ENCODE results near the gene TBL1X.

TBL1X gene

GRCh38 chrX:9538544-9539045, 73.7 kb downstream of the TBL1X start:
- no peak for DNase-seq

DNA sequence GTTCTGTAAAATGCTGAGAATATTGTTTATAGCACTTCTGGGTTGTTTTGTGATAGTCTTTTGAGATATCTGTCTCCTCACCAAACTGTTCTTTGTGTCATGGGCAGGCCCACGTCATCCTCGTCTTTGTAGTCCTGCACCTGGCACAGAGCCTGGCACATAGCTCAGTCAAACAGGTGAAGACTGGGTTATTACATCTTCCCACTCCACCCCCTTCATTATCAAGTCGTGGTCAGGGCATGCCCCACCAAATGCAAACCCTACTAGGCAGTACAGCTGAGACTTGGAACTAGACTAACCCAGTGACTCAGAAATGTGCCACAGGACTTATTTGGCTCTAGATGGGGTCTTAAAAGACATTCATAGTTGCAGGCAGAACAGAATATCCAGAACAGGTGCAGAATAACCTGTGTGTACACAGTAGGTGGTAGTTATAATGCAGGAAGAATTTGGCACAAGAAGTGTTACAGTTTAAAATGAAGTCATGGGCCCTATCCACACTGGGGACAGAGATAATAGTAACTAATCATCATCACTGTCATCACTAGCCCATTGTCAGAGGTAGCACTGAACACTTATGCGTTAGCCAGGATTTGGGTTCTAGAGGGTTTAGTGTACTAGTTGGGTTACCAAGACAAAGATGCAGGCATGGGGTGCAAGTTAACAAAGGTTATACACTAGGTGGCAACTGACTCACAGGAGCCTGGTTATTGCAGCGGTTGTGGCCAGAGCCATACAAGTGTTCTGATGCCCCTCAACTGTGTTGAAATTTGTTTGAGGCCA, 74.9 kb downstream of the TBL1X start:
- no peak for DNase-seq

DNA sequence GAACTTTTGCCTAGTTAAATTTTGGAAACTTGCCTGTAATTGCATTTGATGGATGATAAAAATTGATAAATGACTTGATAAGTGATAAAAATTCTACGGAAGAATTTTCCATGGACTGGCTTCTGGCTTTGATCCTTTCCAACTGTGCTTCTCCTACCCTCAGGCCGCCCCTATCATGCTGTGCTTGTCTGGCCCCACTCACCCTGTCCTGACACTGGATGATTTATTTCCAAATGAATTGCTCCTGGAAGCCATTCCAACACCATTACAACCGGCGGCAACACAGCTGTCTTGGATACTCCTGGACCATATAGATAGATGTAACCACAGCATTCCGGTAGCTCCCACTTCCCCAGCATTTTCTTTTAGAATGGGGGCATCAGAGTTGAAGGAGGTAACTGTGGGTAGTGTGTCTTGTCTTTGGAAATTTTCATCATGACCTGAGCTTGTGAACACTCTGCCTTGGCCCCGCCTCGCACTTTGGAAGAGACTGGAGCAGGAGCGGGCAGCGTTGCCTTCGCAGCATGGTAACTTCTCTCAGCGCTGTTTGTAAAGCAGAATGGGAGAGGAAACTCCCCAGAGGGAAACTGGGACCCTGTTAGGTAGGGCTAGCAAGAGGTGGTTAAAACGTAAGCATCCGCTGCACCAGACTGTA, 77.4 kb downstream of the TBL1X start:
- DNase-seq, result no peak

DNA sequence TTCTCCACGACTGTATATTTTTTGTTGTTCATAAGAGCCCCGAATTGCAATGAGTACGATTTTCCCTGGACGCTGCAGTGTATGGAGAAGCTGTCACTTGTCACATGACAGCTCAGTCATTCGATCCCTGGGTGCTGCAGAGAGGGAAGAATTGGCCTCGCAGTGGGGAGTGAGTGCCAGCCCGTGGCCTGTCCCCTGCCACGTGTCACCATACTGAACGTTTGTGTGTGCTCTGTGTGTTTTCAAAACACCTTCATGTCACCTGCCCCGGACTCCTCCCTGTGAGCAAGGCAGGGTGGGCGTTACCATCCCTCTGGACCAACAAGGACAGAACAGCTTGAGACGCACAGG, 77.9 kb downstream of the TBL1X start:
- DNase-seq, result no peak

- DNase-seq, result peak; percentile 1 to 14
Observed at GRCh38 chrX:9555354-9555753, 90.5 kb downstream of the TBL1X start.

DNA sequence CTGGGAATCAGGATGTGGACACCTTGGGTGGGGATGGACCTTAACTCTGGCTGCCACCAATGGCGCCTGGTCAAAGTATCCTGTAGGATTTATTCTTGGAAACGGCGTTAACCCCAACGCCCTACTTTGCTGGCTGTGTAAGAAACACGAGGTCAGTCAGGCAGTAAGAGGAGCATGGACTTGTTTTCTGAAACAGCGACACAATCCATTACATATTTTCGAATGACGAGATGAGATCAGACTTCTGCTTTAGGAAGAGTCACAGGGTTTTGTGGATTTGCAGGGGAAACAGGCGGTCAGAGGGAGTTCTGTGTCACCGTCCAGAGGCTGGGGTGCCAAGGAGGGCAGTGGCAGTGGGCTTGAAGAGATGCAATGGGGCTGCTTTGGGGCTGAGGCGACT, 92.2 kb downstream of the TBL1X start:
- DNase-seq, result peak in 1 of 2 donors; percentile 26

DNA sequence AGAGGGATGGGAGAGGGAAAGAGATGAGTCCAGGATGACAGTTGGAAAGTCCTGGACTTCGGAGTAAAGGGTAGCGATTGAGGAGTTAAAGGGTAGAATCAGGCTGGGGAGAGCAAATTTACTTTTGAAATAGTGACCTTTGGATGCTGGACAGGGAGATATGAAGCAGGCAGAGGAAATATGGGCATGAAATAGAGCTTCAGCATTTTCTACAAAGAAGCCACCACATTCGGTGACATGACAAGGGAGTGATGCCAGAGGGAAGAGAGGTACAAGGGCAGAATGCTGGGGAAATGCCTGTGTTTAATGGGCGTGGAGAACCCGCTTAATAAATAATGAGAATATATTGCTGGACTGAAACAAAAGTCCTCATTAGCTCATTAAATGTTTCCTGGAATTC, 92.7 kb downstream of the TBL1X start:
- DNase-seq, result no peak

DNA sequence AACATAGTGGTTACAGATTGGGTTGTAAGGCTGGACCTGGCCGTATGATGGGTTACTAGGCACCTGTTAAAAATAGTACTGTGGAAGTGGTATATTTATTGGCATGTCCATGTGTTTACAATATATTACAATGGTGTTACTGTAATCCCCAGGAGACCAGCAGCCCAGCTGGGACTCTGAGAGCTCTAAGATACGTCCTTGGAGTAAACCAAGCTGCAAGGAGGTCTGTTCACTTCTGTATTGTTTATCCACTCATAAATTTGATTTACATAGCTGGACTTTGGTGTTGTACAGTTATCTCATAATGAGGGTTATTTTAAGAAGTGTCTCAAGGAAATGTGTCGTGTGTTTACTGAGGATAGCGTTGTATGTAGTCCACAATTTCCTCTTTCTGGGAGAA, 93.8 kb downstream of the TBL1X start:
- no peak for DNase-seq

DNA sequence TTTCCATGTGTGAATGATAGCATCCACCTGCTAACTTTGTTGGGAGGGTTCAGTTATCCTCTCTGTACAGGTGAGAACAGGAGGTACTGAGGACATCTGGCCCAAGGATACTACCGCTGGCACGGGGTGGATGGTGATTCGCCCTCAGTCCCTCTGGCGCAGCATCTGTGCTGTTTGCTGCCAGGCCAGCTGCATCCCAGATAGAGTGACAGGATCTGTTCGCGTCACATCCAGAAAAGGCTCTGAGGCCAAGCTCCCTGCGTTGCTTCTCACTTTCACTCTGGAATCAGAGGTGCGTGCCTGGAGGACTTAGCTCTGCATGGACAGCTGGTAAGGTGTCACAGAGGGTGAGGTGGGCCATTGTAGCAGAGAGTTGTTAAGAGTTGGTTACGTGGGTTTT, 95.4 kb downstream of the TBL1X start:
- DNase-seq, result no peak

- DNase-seq, result no peak
Observed at GRCh38 chrX:9561199-9561598, 96.3 kb downstream of the TBL1X start.

DNA sequence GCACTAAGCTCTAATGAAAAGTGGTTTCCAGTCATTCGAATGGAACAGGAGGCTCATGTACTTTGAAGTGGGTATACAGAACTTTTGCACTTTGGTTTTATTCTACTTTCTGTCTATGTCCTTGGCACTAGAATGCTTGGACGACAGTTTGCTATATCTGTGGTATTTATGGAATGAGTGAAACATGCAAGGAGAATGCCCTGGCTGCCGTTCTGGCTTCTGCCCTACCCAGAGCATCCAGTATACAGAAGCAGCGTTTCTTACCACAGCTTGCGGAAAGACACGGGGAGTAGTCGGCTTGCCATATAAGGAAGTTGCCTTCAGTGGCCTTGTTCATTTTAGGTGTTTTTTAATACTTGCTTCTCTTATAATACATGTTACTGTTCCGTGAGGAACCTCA, 98.0 kb downstream of the TBL1X start:
- DNase-seq, result no peak

GRCh38 chrX:9566150-9566621, 101.3 kb downstream of the TBL1X start:
- DNase-seq, result peak in 1 of 2 donors; percentile 2

DNA sequence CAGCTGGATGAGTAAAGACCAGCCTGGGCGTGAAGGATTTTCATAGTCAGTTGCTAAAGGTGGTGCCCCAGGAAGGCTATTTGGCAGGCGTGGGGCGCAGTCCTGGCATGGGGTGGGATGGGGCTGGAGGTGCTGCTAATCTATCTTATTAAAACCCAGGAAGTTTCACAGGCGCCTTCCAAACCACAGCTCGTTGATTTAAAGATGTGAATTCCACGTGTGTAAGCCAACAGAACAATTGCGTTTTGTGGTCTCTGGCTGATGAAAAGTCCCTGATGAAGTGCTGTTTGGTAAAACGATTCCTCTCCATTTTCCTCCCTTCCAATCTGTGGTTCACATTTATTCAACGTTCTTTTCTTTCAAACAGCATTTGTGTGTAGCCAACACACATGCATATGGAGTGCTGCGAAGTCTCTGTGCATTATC, 105.0 kb downstream of the TBL1X start:
- no peak for DNase-seq

DNA sequence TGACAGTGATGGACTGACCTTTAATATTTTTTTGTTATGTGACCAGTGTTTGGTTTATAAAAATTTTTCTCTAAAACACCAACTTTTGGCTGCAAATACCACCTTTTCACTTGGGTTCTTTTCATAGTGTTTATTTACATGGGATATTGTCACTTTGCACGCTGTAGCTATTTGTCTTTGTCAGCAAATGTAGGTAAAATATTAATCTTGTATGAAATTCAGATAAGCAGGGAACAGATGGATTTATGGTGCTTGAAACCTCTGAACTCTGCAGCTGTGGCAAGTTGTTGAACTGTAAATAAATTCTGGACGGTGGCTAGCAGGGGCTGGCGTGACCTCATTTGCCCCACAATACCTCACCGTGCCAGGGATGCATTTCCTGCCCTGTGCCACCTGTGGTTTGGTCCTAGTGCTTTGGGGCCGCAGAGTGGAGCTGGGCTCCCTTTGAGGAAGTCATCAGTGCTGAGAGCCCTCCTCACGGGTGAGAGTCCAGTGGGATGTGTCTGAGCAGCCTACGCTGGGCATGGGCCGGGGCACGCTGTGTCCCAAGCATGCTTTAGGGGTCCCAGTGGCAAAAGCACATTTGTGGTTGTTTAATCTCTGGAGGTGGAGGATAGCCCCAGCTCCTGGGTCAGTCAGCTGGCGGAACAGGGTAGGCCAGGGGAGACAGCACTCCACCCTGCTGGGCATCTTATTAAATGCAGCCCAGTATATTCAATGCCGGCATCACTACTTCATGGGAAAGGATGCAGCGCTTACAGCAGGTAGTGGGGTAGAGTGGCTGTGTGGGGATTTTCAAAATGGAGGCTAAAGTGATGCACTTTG, 108.6 kb downstream of the TBL1X start:
- DNase-seq, result no peak

- DNase-seq, result no peak
Observed at GRCh38 chrX:9576059-9576458, 111.2 kb downstream of the TBL1X start.

DNA sequence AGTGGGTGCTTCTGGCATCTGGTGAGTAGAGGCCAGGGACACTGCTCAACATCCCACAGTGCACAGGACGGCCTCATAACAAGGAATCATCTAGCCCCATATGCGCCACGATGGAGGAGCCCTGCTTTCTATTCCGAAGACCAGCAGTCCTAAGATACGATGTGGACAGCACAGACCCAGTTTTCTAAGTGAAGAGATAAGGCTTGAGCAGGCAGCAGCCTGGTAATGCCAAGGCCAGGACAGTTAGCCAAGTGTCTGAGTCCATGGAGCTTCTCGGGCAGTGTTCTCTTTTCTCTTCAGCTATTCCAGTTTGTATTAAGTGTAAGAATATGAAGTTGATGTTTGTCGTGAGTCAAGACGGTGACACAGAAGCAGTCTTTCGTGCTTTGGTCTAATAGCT, 112.7 kb downstream of the TBL1X start:
- DNase-seq, result no peak

GRCh38 chrX:9578083-9578779, 113.4 kb downstream of the TBL1X start:
- DNase-seq, result no peak

DNA sequence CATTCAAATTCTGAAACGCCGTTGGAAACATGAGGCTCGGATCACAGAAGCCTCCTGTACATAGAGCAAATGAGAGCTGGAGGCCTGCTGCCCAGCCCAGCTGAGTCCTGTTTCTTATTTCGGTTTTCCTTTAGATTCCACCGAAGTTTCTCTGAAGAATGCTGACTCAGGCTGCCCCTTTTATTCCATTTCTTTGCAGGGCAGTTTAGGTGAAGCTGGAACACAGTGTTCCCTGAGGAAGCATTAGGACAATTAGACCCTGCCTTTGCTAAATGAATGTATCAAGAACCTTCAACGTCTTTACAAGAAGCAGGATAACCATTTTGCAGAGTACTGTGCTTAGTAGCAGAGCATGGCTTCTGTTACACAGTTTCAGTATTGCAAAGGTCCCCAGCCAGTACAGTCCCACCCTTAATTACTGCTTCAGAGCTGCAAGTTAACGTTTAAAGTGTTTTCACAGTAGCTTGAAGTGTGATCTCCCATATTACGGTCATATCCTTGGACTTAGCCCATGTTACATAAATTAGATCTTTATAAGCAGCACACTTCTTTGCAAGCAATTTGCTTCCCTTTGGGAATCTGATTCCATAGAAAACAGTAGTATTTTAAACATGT, 117.0 kb downstream of the TBL1X start:
- DNase-seq, result no peak

DNA sequence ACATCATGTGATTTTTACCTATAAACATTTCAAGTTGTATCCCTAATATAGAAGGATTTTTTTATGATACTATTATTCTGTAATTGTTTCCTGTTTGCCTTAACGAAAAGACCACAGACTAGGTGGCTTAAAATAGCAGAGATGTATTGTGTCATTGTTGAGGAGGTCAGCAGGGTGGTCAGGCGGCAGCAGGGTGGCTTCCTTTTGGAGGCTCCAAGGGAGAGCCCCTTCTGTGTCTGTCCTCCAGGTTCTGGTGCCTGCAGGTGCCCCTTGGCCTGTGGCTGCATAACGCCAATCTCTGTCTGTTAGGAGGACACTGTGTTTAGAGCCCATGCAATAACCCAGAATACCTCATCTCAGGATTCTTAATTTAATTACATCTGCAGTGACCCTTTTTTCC, 118.1 kb downstream of the TBL1X start:
- DNase-seq, result no peak

DNA sequence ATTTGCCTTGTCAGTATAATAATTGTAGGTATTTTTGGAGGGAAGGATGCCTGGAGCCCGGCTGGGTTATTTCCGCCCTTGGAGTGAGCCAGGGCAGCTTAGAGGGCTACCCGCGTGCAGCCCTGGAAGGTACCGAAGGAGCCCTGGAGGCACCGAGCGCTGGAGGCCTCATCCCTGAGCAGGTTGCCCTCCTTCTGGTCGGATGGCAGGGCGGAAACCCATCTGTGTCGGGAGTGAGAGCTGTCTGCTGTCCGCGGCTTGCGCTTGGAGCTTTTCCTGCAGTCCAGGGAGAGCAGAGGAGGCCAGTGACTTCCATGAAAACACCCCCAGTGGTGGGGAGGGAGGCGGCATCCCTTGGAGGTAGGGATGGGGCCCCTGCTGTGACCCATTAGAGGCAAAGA, 122.1 kb downstream of the TBL1X start:
- DNase-seq, result no peak

GRCh38 chrX:9587642-9588041, 122.8 kb downstream of the TBL1X start:
- no peak for DNase-seq

DNA sequence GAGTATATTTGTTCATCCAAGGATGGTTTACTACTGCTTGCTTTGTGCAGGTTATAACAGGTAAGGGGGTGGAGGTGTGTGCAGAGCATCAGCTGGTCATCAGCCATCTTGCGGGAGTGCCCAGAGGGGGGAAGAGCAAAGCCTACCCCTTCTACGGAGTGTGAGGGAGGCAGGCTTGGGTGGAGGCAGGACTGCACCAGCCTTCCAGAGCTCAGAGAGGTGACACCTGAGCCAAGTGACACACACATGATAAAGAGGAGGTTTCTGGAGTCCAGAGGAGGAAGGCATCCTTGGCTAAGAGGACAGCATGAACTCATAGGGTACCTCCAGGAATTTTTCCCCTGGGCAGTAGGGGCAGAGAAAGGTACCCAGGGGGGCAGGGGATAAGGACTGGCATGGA, 126.6 kb downstream of the TBL1X start:
- DNase-seq, result no peak

All from inflammatory macrophage treated with lipopolysaccharide for 1 hour (primary cell).